ENCODE results near the gene RPS18.

RPS18 gene

DNA sequence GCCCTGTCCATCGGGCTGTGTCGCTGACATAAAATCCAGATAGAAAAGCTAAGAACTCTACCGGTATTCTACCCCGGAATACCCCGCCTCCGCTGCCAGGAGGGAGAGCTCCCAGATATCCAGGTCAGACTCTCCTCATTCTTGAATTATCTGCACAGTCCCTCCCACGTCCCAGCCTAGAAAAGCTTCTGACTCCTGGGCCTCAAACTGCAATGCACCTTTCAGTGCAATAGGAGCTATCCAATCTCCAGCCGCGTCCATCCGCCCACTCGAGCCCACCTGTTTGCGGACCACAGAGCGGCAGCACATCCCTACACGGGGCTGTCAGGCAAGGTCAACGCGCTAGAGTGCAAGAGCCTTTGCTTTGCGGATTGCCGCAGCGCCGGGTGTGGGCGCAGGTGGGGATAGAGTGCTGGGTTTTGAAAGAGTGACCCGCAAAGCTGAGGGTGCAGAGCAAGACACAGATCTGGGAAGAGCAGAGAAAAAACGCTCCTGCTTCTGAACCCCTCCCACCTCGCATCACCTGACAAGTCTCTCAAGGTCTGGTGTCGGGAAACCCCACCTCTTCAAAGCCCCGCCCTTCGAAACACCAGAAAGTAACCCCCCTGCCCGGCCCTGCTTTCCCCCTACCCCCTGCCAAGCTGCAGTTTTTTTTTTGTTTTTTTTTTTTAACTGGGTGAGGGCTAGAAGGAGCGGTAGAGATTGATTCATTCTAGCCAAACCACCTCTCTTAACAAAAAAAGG, 40.7 kb downstream of the RPS18 start:
- no peaks in the 10 kb centered on the region for H3K27me3 ChIP-seq (ENCODE audit: control insufficient read depth, insufficient read depth, low read length)
- H2AFZ ChIP-seq, result peak overlapping the region; percentile 91
- no peaks in the 10 kb centered on the region for H3K9me3 ChIP-seq (ENCODE audit: control insufficient read depth, low read length)
- peak overlapping the region; percentile 96 for H3K27ac ChIP-seq
- H3K4me3 ChIP-seq (ENCODE audit: low read depth, low read length), result peak overlapping the region; percentile 94
- peaks cover 17% of the 10 kb centered on the region for H3K4me1 ChIP-seq
- H3K79me2 ChIP-seq, result peaks cover 18% of the 10 kb centered on the region
- peak overlapping the region; percentile 75 for H3K9ac ChIP-seq
- TF ChIP-seq, protein P1, sequence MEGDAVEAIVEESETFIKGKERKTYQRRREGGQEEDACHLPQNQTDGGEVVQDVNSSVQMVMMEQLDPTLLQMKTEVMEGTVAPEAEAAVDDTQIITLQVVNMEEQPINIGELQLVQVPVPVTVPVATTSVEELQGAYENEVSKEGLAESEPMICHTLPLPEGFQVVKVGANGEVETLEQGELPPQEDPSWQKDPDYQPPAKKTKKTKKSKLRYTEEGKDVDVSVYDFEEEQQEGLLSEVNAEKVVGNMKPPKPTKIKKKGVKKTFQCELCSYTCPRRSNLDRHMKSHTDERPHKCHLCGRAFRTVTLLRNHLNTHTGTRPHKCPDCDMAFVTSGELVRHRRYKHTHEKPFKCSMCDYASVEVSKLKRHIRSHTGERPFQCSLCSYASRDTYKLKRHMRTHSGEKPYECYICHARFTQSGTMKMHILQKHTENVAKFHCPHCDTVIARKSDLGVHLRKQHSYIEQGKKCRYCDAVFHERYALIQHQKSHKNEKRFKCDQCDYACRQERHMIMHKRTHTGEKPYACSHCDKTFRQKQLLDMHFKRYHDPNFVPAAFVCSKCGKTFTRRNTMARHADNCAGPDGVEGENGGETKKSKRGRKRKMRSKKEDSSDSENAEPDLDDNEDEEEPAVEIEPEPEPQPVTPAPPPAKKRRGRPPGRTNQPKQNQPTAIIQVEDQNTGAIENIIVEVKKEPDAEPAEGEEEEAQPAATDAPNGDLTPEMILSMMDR (IDR thresholded peaks at IDR 0.05), result no peak
- H3K36me3 ChIP-seq (ENCODE audit: control insufficient read depth, insufficient read depth, low read length), result no peaks in the 10 kb centered on the region
- peak overlapping the region; percentile 100 for H3K4me2 ChIP-seq (ENCODE audit: low read length)

DNA sequence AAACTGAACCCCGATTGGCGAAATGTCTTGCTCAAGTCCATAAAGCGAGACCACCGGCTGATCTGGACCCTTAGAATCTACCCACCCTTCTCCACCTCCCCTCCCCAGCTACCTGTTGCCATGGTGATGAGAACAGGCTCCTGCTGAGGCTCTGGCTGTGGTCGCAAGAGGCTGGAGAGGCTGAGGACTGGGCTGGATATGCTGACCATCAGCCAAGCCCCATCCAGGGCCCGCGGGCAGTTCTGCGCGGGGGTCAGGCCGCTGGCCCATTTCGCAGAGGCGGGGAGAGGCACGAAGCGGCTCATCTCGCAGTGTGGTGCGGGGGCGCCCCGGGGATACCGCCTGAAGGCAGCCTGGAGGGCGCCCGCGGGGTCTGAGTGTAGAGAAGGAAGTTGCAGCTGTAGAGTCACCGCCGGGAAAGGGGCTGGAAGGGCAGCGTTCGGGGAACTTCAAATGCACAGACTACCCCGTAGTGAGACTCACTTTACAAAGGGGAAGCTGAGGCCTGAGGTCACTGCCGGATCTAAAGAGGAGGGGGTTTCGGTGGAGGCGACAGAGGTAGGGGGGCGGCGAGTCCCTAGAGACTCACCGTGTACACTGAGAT, 41.3 kb downstream of the RPS18 start:
- peak overlapping the region; percentile 91 for H2AFZ ChIP-seq
- H3K4me2 ChIP-seq (ENCODE audit: low read length), result peak overlapping the region; percentile 100
- no peaks in the 10 kb centered on the region for H3K9me3 ChIP-seq (ENCODE audit: control insufficient read depth, low read length)
- H3K4me3 ChIP-seq (ENCODE audit: low read depth, low read length), result peak overlapping the region; percentile 94
- H3K79me2 ChIP-seq, result peaks cover 14% of the 10 kb centered on the region
- H3K4me1 ChIP-seq, result peaks cover 18% of the 10 kb centered on the region
- H3K27me3 ChIP-seq (ENCODE audit: control insufficient read depth, insufficient read depth, low read length), result no peaks in the 10 kb centered on the region
- H3K36me3 ChIP-seq (ENCODE audit: control insufficient read depth, insufficient read depth, low read length), result no peaks in the 10 kb centered on the region
- TF ChIP-seq, protein P1 (IDR thresholded peaks at IDR 0.05), result no peak
- H3K27ac ChIP-seq, result peak overlapping the region; percentile 96
- H3K9ac ChIP-seq, result peak overlapping the region; percentile 75

DNA sequence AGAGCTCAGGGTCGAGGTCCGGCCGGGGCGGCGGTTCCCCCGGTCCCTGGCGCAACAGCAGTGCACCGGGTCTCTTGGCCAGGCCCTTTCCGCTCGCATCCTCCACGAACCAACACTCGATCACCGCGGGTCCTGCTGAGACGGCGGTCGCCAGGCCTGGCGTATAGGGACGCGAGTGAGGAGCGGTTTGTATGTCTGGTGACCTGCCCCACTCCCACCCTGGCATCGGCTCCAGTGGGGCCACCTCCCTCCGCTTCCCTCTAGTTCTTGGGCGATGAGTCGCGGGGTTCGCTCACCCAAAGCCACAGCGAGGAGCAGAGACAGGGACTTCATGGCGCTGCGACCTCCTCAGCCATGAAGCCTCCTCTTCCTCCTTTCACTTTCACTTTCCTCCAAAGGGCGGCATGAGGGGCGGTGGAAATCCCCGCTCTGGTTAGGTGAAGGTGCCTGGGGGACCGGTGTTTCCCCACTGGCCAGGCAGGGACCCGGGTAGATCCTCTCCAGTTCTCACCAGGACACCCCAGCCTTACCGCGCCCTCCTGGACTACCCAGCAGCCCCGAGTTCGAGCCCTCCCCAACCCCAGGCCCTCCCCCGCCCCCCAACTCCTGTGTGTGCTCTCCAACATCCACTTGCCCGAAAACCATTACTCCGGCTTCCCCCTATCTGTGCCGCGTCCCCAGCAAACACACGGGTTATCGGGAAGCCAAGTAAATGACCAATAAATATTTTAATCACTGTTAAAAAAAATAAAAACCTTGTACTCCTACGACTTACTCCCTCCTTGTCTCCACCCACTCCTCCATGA, 42.0 kb downstream of the RPS18 start, which contains the start of gene TAPBP:
TAPBP (minus strand) TSS at position 370 of the 806 bp plus-strand sequence; CDS start at position 333, 37 bp downstream.
- H3K79me2 ChIP-seq, result peaks cover 8% of the 10 kb centered on the region
- peak within 1 kb of the TSS; percentile 96 for H3K27ac ChIP-seq
- peak within 1 kb of the TSS; percentile 100 for H3K4me2 ChIP-seq (ENCODE audit: low read length)
- H3K9ac ChIP-seq, result peak within 1 kb of the TSS; percentile 75
- no peaks in the 10 kb centered on the region for H3K36me3 ChIP-seq (ENCODE audit: control insufficient read depth, insufficient read depth, low read length)
- H3K9me3 ChIP-seq (ENCODE audit: control insufficient read depth, low read length), result no peaks in the 10 kb centered on the region
- peak within 1 kb of the TSS; percentile 94 for H3K4me3 ChIP-seq (ENCODE audit: low read depth, low read length)
- peak within 1 kb of the TSS; percentile 91 for H2AFZ ChIP-seq
- H3K4me1 ChIP-seq, result peaks cover 25% of the 10 kb centered on the region
- TF ChIP-seq, protein P1 (IDR thresholded peaks at IDR 0.05), result peak; percentile 11
- H3K27me3 ChIP-seq (ENCODE audit: control insufficient read depth, insufficient read depth, low read length), result no peaks in the 10 kb centered on the region

DNA sequence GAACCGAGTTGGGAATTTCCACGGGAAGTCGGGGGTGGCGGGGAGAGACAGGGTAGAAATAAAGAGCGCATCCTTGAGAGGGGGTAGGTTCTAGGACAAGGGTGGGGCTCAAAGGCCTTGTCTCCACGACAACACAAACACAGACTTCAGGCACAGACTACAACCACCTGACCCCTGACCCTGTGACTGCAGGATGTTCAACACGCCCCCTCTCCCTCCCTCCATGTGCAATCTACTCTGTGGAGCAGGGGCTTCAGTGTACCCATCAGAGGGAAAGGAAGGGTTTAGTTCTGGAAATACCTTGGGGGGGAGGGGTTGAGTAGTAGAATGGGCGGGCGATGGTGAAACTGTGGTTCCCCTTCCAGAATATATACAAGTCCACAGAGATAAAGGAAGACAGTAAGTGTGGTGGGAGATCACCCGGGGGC, 42.7 kb downstream of the RPS18 start:
- no peak overlapping the region for H3K9ac ChIP-seq
- peak overlapping the region; percentile 96 for H3K27ac ChIP-seq
- H3K27me3 ChIP-seq (ENCODE audit: control insufficient read depth, insufficient read depth, low read length), result no peaks in the 10 kb centered on the region
- H3K4me2 ChIP-seq (ENCODE audit: low read length), result peak overlapping the region; percentile 100
- peak overlapping the region; percentile 94 for H3K4me3 ChIP-seq (ENCODE audit: low read depth, low read length)
- TF ChIP-seq, protein P1 (IDR thresholded peaks at IDR 0.05), result no peak
- peaks cover 29% of the 10 kb centered on the region for H3K4me1 ChIP-seq
- H3K9me3 ChIP-seq (ENCODE audit: control insufficient read depth, low read length), result no peaks in the 10 kb centered on the region
- peak overlapping the region; percentile 91 for H2AFZ ChIP-seq
- H3K79me2 ChIP-seq, result peaks cover 10% of the 10 kb centered on the region
- H3K36me3 ChIP-seq (ENCODE audit: control insufficient read depth, insufficient read depth, low read length), result no peaks in the 10 kb centered on the region
